HG03575 (cell line): Measurements from ENCODE around the gene AFF2.
"Not testable (repeated sequence)": the region's sequence is repeated elsewhere in the genome, so short reads cannot be mapped to it uniquely, and the experiment has no call there.

Experiments
- ATAC-seq: cut with Tn5 transposase; IDR thresholded peaks from one replicate; pipeline ENCODE4 v1.9.1; 2021; ENCODE audit not compliant: unreplicated experiment, insufficient number of reproducible peaks, low FRiP score; ENCODE audit errors: extremely low read depth

Gene AFF2

DNA sequence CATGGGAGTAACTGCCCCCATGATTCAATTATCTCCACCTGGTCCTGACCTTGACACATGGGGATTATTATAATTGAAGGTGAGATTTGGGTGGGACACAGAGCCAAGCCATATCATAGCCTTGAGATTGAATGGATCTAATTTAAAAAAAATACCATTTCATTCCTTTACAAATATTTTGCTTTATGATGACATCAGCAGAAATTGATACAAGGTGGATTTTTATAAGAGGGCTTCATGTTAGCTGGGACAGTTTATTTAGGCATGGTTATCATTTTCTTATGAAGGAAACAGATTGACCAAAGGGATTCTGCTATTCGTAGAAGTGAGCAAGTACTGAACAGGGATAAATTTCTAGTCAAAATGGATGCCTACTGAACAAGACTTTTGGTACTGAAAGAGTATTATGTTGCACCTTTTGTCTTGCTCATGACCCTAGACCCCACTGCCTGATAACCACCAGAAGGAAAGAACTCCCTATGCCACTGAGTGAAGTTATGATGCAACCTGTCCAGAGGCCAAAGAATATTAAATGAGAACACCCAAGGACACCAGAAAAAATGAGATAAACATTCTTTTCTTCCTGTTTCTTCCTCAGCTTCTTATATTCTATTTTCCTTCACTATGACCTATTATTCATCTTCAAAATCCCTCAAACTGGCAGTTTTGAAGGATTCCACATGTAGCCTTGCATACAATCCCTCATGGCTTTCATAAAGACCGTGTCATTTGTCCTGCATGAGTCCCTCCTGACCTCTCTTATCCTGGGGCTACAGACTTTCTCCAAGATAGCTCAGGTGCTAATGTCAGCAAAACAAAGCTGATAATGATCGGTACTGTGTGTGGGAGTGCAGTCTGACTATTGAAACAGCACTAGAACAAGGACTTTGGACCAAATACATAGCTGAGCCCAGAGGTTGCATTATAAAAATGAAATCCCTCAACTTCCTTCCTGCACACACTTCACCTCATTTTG is 118.3 kb downstream of the AFF2 start:
- ATAC-seq: no peak

DNA sequence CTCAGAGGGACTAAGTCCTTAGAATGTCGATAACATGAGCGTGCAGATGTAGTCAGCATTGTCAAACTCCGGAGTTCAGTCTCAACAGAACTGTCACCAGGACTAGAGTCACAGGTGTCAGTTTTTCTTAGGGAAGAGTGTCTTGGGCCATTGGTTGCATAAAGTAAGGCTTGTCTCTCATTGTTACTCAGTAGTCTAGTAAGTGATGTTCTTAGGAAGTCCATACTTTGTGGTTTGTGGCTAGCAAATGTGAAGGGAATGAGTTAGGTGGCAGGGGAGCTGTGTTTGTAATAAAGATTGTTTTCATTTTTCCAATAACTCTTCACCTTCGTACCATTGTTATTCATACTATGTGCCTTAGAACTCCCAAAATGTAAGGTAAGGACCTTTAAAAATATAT is 119.6 kb downstream of the AFF2 start:
- ATAC-seq: no peak

GRCh38 chrX:148624951-148625474 is 124.6 kb downstream of the AFF2 start:
- ATAC-seq: no peak

- no peak for ATAC-seq
These were observed 128.2 kb downstream of the AFF2 start for GRCh38 chrX:148628621-148629020.

DNA sequence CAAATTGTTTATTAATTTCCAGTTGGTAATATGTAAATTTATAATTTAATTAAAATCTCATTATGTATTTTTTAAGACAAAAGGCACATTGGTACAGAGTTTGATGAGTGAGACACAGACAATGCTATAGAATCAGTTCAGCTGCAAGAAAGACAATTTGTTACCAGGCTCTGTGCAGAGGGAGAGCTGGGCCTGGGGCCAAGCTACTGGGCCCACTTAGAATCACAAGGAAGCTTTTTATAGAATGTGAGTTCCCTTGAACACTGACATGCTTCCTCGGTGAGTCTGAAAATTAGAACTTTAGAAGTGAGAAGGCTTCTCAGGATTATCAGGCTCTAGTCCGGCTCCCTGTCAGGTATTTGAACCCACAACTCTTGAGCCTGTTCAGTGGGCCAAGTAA is 129.0 kb downstream of the AFF2 start:
- no peak for ATAC-seq

DNA sequence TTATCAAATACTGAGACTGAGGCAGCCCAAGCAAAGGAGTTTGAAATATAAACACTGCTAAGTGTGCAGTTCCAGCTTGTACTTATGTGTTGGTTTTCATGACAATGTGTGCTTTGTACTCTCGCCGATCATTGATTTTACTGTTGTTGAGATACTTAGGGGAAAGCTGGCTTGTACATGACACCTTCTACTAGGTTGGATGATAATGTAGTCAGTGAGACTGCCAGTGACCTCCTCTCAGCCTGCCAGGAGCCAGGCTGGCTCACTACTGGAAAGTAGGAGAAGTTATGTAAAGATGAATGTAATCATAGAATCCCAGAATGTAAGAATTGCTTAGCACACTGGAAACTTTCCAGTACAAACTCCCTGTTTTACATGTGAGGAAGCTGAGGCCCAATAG is 132.0 kb downstream of the AFF2 start:
- no peak for ATAC-seq

GRCh38 chrX:148633218-148633908 is 132.9 kb downstream of the AFF2 start:
- ATAC-seq: no peak

DNA sequence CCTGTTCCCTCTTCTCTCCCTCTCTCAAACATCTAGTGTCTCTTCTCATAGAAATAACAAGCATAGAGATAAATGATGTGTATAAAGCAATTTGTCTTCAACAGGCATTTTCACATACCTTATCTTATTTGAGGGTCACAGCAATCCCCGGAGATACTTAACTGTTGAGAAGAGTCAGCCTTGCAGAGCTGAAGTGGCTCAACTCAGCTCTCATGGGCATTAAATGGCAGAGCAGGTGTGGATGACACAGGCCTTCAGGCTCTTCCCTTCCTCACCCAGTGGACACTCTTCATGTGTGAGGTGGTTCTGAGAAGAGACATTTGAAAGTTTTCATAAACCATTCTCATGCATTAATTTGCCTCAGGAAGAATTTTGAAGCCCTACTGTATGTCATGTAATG is 134.2 kb downstream of the AFF2 start:
- ATAC-seq: no peak

DNA sequence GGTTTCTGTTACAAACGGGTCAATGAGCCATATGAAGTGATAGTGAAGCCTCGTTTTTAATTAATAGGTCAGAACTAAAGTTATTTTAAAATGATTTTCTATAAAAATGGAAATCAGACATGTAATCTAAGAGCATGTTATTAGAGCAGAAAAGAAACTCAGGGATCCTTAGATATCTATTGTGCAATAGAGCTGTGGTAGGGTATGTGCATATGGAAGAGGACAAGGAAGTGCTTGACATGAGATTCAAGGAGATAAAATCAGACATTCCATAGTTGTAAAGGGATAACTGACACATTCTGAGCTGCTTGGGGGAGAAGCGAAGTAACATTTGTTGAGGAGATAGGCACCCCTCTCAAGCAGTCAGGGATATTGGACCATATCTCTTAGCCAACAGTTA is 143.0 kb downstream of the AFF2 start:
- no peak for ATAC-seq

DNA sequence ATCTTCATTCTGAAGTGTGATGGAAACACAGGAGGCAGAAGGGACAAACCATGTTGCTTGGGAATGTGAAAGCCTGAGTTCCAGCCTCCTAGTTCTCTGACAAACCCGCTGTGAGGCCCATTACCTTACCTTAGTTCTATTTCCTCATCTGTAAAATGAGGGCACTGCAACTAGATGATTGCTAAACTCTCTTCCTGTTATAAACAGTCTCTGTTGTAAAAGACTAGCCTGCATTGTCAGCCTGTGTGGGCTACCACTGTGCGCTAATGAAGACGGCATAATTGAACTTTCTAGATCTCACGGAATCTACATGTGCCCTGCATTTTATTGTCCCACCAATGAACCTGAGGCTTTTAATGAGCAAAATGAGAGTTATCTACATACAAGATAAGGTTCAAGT is 147.2 kb downstream of the AFF2 start:
- ATAC-seq: no peak

DNA sequence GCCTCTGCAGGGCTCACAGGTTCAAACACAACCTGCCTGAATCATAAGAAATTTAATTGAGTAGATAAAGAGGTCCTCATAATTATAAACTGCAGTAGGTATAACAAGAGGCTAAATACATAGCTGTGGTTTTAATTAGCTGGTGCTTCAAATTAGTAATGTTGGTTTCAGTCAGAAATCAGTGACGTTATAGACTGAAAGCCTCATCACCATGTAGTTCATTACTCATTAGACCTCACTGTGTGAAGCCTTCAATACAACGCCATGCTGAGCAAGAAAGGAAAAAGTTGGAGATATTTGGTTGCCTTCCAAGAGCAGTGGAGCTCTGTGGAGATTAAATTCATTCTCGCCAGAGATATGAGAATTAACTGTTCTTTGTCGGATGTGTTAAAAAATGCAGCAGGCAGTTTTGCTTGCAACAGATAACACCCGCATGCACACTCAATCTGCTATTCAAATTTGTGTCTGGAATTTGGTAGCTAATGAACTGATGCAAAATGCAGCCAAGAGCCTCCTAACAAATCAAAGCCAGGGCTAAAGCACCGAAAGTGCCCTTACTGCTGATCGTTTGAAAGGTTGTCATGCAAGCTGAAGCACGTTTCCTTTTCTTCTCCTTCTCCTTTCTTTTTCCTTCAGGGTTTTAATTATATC is 148.9 kb downstream of the AFF2 start:
- ATAC-seq: no peak

GRCh38 chrX:148658115-148658730 is 157.8 kb downstream of the AFF2 start:
- no peak for ATAC-seq

GRCh38 chrX:148659481-148659880 is 159.1 kb downstream of the AFF2 start:
- ATAC-seq: no peak

- no peak for ATAC-seq
These were observed 160.6 kb downstream of the AFF2 start for GRCh38 chrX:148661035-148661434.

DNA sequence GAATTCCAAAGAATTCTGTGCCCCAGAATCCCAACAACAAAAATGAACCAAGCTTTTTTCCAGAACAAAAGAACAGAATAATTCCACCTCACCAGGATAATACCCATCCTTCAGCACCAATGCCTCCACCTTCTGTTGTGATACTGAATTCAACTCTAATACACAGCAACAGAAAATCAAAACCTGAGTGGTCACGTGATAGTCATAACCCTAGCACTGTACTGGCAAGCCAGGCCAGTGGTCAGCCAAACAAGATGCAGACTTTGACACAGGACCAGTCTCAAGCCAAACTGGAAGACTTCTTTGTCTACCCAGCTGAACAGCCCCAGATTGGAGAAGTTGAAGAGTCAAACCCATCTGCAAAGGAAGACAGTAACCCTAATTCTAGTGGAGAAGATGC is 161.6 kb downstream of the AFF2 start:
- ATAC-seq: no peak

DNA sequence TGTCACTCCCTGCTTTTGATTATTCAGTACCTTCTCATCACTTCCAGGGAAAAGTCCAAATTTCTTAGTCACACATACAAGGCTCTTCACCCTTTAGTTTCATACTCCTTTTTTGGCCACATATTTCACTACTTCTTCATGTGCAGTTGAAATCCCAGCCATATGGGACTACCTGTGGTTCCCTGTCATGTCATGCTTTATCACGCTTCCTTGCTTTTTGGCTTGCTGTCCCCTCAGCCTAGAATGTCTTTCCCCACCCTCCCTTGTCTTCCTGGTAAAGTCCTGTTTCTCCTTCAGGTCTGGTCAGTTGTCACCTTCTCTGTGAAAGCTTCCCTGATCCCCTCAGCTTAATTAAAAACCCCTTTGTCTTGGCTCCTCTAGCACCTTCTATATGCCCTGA is 163.8 kb downstream of the AFF2 start:
- no peak for ATAC-seq

GRCh38 chrX:148664995-148665394 is 164.6 kb downstream of the AFF2 start:
- no peak for ATAC-seq

- not testable (repeated sequence) for ATAC-seq
These were observed 168.8 kb downstream of the AFF2 start for GRCh38 chrX:148669175-148669574.

DNA sequence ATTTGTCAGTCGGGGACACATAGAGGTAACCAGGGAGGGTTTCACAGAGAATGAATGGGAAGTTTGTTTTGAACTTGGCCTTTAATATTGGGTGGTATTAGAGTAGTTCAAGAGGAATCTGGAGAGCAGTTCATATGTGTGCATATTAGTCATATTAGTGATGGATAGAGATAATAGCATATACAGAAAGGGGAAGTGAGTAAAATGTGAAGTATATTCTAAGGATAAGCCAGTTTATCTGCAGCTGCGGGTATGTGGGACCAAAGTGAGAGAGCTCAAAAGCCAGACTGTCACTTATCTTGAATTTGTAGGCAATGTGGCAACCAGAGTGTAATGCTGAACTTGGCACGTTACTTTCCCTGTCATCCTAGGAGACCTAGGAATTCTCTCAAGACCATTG is 169.9 kb downstream of the AFF2 start:
- no peak for ATAC-seq
